GM12874 (cell line): ENCODE results near the gene RABGGTA.

Experiments
- CTCF ChIP-seq: IDR thresholded peaks from 2 replicates; pipeline ENCODE4 v1.5.1; 2011; ENCODE audit warnings: low read depth, mild to moderate bottlenecking, control low read depth, low read length, moderate library complexity; ENCODE audit not compliant: insufficient read depth

Gene RABGGTA

GRCh38 chr14:24255931-24256711 is 15.3 kb downstream of the RABGGTA start:
- TF ChIP-seq CTCF = no peak

GRCh38 chr14:24255438-24255837 is 16.0 kb downstream of the RABGGTA start:
- no peak for TF ChIP-seq CTCF

- TF ChIP-seq CTCF = no peak
Measured at GRCh38 chr14:24254630-24255392, 16.6 kb downstream of the RABGGTA start.

GRCh38 chr14:24253936-24254335 is 17.5 kb downstream of the RABGGTA start:
- TF ChIP-seq CTCF = no peak

- no peak for TF ChIP-seq CTCF
Measured at GRCh38 chr14:24252289-24253124, 18.9 kb downstream of the RABGGTA start.

- TF ChIP-seq CTCF = no peak
Measured at GRCh38 chr14:24251880-24252288, 19.5 kb downstream of the RABGGTA start.

GRCh38 chr14:24250354-24250753 is 21.0 kb downstream of the RABGGTA start:
- TF ChIP-seq CTCF = no peak
